ENCODE data around the gene SOX10.
A peak's percentile ranks its signal among the peaks of the same experiment; 100 is the strongest.

SOX10 gene

GRCh38 chr22:37983860-37984791 is at the start of gene SOX10:
Gene SOX10, minus strand, starts transcription at chr22:37984555. Its CDS starts 771 bp downstream, at chr22:37983784.
- DNase-seq = no peak

- DNase-seq = no peak
Measured at GRCh38 chr22:38033522-38034277, 49.3 kb upstream of the SOX10 start.

- peak; percentile 66 for DNase-seq
Measured at GRCh38 chr22:38032681-38033521, 48.5 kb upstream of the SOX10 start.

GRCh38 chr22:38031491-38031890 is 47.1 kb upstream of the SOX10 start:
- no peak for DNase-seq

GRCh38 chr22:38030311-38031133 is 46.2 kb upstream of the SOX10 start:
- no peak for DNase-seq

- no peak for DNase-seq
Measured at GRCh38 chr22:38029901-38030300, 45.5 kb upstream of the SOX10 start.

- DNase-seq = no peak
Measured at GRCh38 chr22:38029370-38029769, 45.0 kb upstream of the SOX10 start.

GRCh38 chr22:38028344-38029130 is 44.2 kb upstream of the SOX10 start:
- DNase-seq = no peak

- DNase-seq = no peak
Measured at GRCh38 chr22:38027487-38027886, 43.1 kb upstream of the SOX10 start.

GRCh38 chr22:38026130-38027111 is 42.1 kb upstream of the SOX10 start:
- no peak for DNase-seq

GRCh38 chr22:38025514-38025913 is 41.2 kb upstream of the SOX10 start:
- no peak for DNase-seq

- DNase-seq = no peak
Measured at GRCh38 chr22:38023045-38023444, 38.7 kb upstream of the SOX10 start.

- DNase-seq = peak; percentile 67
Measured at GRCh38 chr22:38021206-38021605, 36.9 kb upstream of the SOX10 start.

- no peak for DNase-seq
Measured at GRCh38 chr22:38018938-38019827, 34.8 kb upstream of the SOX10 start.

GRCh38 chr22:38017939-38018885 is 33.9 kb upstream of the SOX10 start:
- no peak for DNase-seq

GRCh38 chr22:38017272-38017920 is 33.0 kb upstream of the SOX10 start:
- DNase-seq = no peak

All from DMS 273 treated with DMSO at 0.1 percent for 48 hours (cell line).